WTC11 (cell line): Measurements from ENCODE around the gene ZNF423. TPM values are rescaled to one million over a fixed set of nuclear protein-coding genes. Genes with fewer than 3 reads are reported as not detected.

Experiments used
- ATAC-seq: fragments of 200-7000 bp; cut with Tn5 transposase; 2 replicates; pipeline ENCODE4 v1.10.0; 2021; ENCODE audit warnings: mild to moderate bottlenecking, moderate library complexity
- CTCF ChIA-PET: fragments of 300-600 bp; sonication (Branson Sonifier 250); formaldehyde crosslinking; loops from one replicate; lab custom pipeline; 2021; ENCODE audit warnings: antibody characterized with exemption; lab: Charles Lee
- POLR2A ChIA-PET: fragments of 350-600 bp; sonication (Branson Sonifier 250); formaldehyde crosslinking; loops from one replicate; lab custom pipeline; 2021; ENCODE audit warnings: antibody characterized with exemption; lab: Charles Lee
- DNase-seq: peaks from one replicate; pipeline ENCODE4 v3.0.0; 2021; ENCODE audit warnings: low spot score
- H3K27ac Mint-ChIP-seq: 2 replicates; pipeline ENCODE4 v1.8.0; 2021; ENCODE audit warnings: mixed read lengths
- H3K27me3 Mint-ChIP-seq: 2 replicates; pipeline ENCODE4 v1.8.0; 2021; ENCODE audit warnings: low read depth, mild to moderate bottlenecking, moderate library complexity, mixed read lengths
- H3K36me3 Mint-ChIP-seq: 2 replicates; pipeline ENCODE4 v1.8.0; 2021; ENCODE audit warnings: mixed read lengths
- H3K4me1 Mint-ChIP-seq: 2 replicates; pipeline ENCODE4 v1.8.0; 2022; ENCODE audit warnings: mixed read lengths
- H3K4me3 Mint-ChIP-seq: 2 replicates; pipeline ENCODE4 v1.8.0; 2021; ENCODE audit warnings: mild to moderate bottlenecking, moderate library complexity, mixed read lengths
- H3K9me3 Mint-ChIP-seq: 2 replicates; pipeline ENCODE4 v1.8.0; 2021; ENCODE audit warnings: mixed read lengths
- ATF3 ChIP-seq: sonication (generic); formaldehyde crosslinking; conservative IDR thresholded peaks from 2 replicates; pipeline ENCODE4 v1.8.1; 2022; ENCODE audit warnings: mild to moderate bottlenecking, missing genetic modification reagents
- E2F5 ChIP-seq: sonication (generic); formaldehyde crosslinking; IDR thresholded peaks from 2 replicates; pipeline ENCODE4 v1.8.1; 2022; ENCODE audit warnings: mild to moderate bottlenecking, moderate library complexity, missing genetic modification reagents
- ERG ChIP-seq: fragments of 250-450 bp; sonication (Bioruptor Pico); IDR thresholded peaks from 2 replicates; pipeline ENCODE4 v1.8.0; 2021; ENCODE audit warnings: mild to moderate bottlenecking
- FOXP4 ChIP-seq: sonication (generic); formaldehyde crosslinking; IDR thresholded peaks from 2 replicates; pipeline ENCODE4 v1.8.0; 2022; ENCODE audit warnings: mild to moderate bottlenecking, missing genetic modification reagents
- IRF1 ChIP-seq: sonication (generic); formaldehyde crosslinking; IDR thresholded peaks from 2 replicates; pipeline ENCODE4 v1.8.0; 2023; ENCODE audit warnings: missing genetic modification reagents
- MLX ChIP-seq: sonication (generic); formaldehyde crosslinking; IDR thresholded peaks from 2 replicates; pipeline ENCODE4 v1.8.1; 2023; ENCODE audit warnings: mild to moderate bottlenecking, missing genetic modification reagents, moderate library complexity
- MYBL2 ChIP-seq: sonication (generic); formaldehyde crosslinking; IDR thresholded peaks from 2 replicates; pipeline ENCODE4 v1.8.1; 2023; ENCODE audit warnings: mild to moderate bottlenecking, moderate library complexity, missing genetic modification reagents
- NR3C1 ChIP-seq: sonication (generic); formaldehyde crosslinking; conservative IDR thresholded peaks from 2 replicates; pipeline ENCODE4 v1.8.1; 2023; ENCODE audit warnings: low read depth, mild to moderate bottlenecking, missing genetic modification reagents
- SMAD4 ChIP-seq: sonication (generic); formaldehyde crosslinking; IDR thresholded peaks from 2 replicates; pipeline ENCODE4 v1.8.0; 2022; ENCODE audit warnings: mild to moderate bottlenecking, missing genetic modification reagents
- SOX15 ChIP-seq: fragments of 250-450 bp; sonication (Bioruptor Pico); IDR thresholded peaks from 2 replicates; pipeline ENCODE4 v1.9.0; 2021; ENCODE audit warnings: mild to moderate bottlenecking
- TEAD4 ChIP-seq: sonication (generic); formaldehyde crosslinking; IDR thresholded peaks from 2 replicates; pipeline ENCODE4 v1.8.0; 2022; ENCODE audit warnings: mild to moderate bottlenecking, missing genetic modification reagents
- USF2 ChIP-seq: sonication (generic); formaldehyde crosslinking; IDR thresholded peaks from 2 replicates; pipeline ENCODE4 v1.8.1; 2023; ENCODE audit warnings: mild to moderate bottlenecking, missing genetic modification reagents, moderate library complexity
- ZBTB43 ChIP-seq: sonication (generic); formaldehyde crosslinking; IDR thresholded peaks from 2 replicates; pipeline ENCODE4 v1.8.1; 2023; ENCODE audit warnings: mild to moderate bottlenecking, missing genetic modification reagents
- ZNF512 ChIP-seq: sonication (generic); formaldehyde crosslinking; IDR thresholded peaks from 2 replicates; pipeline ENCODE4 v1.8.1; 2022; ENCODE audit warnings: missing genetic modification reagents, borderline replicate concordance
- total RNA-seq: library from RNA; stranded (reverse); gene quantifications from 3 replicates; pipeline ENCODE4 v1.2.3, GENCODE V29; 2021

ZNF423 gene
- total RNA-seq, 1 experiment from 2014 or later = 38.8 TPM

GRCh38 chr16:49749816-49750215 lies 106.1 kb downstream of the ZNF423 start (continued):
- no peak for TF ChIP-seq SOX15 (CRISPR knock-in tag)
- TF ChIP-seq MYBL2 (CRISPR knock-in tag) = no peak
- no peak for TF ChIP-seq IRF1 (CRISPR knock-in tag)
- TF ChIP-seq ZNF512 (CRISPR knock-in tag) = no peak
- TF ChIP-seq FOXP4 (CRISPR knock-in tag) = no peak
- no peak for TF ChIP-seq SMAD4 (CRISPR knock-in tag)
- no peak for TF ChIP-seq MLX (CRISPR knock-in tag)
- no peak for TF ChIP-seq ERG (CRISPR knock-in tag)
- TF ChIP-seq E2F5 (CRISPR knock-in tag) = no peak
- no peak for TF ChIP-seq ATF3 (CRISPR knock-in tag)

- CTCF ChIA-PET = no interaction called here
- DNase-seq = no peak
- Mint-ChIP-seq H3K27me3 (no peaks in the 10 kb centered on the region), H3K9me3 (no peaks in the 10 kb centered on the region), H3K27ac (peak overlapping the region; percentile 11; the same call in 1 of the 2 replicates), H3K36me3 (no peaks in the 10 kb centered on the region), H3K4me1 (peaks cover 65% of the 10 kb centered on the region), H3K4me3 (no peak overlapping the region)
- POLR2A ChIA-PET = no interaction called here
- TF ChIP-seq ZBTB43 (CRISPR knock-in tag) (no peak), TEAD4 (CRISPR knock-in tag) (no peak), USF2 (CRISPR knock-in tag) (no peak), NR3C1 (CRISPR knock-in tag) (no peak)
- ATAC-seq = no peak
These were observed 107.6 kb downstream of the ZNF423 start for GRCh38 chr16:49748322-49748721.
